ENCODE data around the gene CHST11. TPM values are rescaled to one million over a fixed set of nuclear protein-coding genes. Genes with fewer than 3 reads are reported as not detected.

CHST11 gene
- total RNA-seq, 1 donor from 2014 or later = 3.9 TPM

DNA sequence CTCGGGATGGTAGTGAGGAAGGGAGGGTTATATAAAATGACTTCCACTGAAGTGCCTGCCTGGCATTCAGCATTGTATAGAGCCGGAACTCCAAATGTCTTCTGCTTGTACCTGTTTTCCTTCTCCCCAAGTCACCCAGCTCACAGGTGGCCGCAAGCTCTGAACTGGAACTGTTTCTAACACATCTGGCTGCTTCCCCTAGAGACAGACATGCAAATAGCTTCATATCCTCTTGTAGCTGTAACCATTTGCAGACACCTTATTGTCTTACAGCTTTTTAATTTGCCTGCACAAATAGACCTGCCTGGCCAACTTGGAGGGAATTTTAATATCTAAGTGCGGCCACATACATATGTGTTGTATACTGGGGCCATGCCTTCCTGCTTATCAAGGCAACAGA, 126.0 kb downstream of the CHST11 start:
- DNase-seq (ENCODE audit: low read depth, low spot score) = no peak

GRCh38 chr12:104583301-104583700, 126.6 kb downstream of the CHST11 start:
- no peak for DNase-seq (ENCODE audit: low read depth, low spot score)

DNA sequence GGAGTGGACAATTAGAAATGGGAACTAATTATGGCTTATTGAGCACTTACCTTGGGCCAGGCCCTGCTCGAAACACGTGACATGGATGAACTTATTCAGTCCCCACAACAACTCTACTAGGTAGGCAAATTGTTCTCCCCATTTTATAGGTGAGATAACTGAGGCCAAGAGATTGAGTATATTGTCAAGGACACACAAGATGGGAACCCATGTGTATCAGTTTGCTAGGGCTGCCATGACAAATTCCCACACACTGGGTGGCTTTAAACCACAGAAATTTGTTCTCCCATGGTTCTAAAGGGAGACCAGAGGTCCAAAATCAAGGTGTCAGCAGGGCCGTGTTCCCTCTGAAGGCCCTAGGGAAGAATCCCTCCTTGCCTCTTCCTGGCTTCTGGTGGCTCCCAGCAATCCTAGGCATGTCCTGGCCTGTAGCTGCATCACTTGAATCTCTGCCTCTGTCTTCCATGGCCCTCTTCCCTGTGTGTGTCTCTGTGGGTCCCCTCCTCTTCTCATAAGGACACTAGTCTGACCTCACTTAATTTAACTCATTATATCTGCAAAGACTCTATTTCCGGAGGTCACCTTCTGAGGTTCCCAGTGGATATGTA, 128.8 kb downstream of the CHST11 start:
- no peak for DNase-seq (ENCODE audit: low read depth, low spot score)

- no peak for DNase-seq (ENCODE audit: low read depth, low spot score)
Observed at GRCh38 chr12:104586351-104586919, 129.7 kb downstream of the CHST11 start.

DNA sequence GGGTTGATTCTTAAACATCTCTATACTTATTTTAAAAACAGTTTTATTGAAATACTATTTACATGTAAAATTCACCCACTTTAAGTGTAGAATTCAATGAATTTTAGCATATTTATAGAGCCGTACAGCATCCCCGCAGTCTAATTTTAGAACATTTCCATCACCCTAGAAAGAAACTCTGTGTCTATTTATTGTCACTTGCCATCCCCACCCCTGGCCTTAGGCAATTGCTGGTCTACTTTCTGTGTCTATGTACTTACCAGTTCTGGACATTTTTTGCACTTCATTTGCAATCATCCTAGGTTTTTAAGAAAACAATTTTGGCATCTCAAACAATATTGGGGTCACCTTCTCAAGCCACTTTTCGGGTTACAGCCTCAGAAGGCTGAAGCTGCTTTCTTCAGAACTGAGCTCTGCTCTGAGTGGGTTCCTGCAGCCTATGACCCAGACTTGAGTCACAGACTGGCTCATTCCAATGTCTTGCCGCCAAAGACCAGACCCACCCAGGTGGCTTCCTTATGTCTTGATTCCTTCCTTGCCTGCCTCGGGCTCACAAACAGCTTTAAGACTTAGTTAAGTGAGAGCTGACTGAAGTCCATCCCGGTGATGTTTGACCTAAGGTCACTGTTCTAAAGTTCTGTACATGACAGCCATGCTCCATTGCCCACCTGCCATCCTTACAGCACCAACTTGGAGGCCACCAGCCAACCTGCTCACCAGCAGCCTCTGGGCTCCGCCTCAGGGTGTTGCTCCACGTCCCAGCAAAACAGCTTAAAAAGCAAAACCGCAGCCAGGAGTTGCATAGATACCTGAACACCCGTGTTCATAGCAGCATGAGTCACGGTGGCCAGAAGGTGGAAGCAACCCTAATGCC, 131.5 kb downstream of the CHST11 start:
- DNase-seq (ENCODE audit: low read depth, low spot score) = no peak

DNA sequence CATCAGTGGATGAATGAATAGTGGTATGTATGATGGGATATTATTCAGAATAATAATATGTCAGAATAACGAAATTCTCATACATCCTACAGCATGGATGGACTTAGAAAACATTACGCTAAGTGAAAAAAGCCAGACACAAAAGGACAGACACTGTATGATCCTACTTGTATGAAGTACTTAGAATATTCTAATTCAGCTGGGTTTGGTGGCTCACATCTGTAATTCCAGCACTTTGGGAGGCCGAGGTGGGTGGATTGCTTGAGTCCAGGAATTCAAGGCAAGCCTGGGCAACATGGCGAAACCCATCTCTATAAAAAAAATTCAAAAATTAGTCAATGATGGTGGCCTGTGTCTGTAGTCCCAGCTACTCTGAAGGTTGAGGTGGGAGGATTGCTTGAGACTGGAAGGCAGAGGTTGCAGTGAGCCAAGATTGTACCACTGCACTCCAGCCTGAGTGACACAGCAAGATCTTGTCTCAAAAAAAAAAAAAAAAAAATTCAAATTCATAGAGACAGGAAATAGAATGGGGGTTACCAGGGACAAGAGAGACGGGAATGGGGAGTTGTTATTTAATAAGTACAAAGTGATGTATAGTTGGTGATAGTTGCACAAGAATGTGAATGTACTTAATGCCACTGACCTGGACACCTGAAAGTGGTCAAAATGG, 132.3 kb downstream of the CHST11 start:
- DNase-seq (ENCODE audit: low read depth, low spot score) = no peak

DNA sequence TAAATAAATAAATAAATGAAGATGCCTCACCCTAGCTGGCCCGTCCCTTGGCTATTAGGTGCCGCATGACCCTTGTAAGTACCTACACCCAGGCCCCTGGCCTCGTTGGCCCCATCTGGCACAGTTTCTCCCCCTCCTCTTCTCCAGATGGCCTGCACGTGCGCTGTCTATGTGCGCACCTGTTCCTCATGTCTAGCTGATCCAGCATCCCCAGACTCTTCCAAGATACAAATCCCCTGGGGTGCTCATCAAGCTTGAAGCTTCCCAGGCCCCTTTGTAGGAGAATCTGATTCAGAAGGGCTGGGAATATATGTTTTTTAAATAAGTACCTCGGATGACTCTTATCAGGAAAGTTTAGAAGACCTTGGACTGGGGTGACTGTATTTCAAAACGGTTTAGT, 133.3 kb downstream of the CHST11 start:
- no peak for DNase-seq (ENCODE audit: low read depth, low spot score)

- DNase-seq (ENCODE audit: low read depth, low spot score) = no peak
Observed at GRCh38 chr12:104591257-104591885, 134.6 kb downstream of the CHST11 start.

DNA sequence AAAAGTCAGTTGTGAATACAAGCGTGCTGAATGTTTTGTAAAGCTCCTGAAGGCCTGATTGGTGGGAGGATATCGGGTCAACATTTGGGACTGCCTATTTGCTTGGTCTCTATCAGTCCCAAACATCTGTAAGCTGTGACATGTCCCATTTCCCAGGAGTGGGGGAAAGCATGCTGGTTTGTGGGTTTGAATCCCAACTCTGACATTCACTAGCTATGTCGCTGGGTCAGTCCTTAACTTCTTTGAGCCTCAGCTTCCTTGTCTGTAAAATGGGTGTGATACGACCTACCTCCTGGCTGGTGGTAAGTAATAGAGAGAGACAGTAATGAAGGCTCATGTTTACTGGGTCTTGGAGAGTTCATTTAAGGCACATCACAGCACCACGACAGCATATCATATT, 136.7 kb downstream of the CHST11 start:
- DNase-seq (ENCODE audit: low read depth, low spot score) = no peak

DNA sequence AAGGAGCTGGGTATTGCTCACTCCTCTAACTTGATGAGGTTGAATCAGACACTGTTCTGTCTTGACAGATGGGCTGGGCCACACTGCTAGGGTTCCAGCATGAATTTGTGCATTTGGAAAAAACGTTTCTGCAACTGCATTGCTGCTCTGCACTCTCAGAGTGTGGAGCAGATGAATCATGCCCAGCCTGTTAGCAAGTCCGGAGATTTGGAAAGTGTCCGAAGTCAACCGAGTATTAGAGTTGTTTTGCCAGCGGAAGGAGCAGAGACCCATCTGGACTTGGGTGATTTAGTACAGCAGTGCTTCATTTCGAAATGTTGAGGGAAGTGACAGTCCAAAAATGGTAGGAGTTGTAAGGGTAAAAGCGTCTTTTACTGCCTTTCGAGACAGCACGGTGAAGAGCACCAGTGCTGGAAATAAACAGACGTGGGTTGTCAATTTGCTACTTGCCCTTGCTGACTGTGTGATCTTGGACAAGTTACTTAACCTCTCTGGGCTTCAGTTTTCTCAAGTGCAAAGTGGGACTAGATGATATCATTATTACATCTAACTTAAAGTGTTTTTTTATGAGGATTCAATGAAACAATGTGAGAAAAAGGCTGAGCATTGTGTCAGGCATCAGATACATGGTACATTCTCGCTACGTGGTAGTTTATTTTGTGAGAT, 139.5 kb downstream of the CHST11 start:
- no peak for DNase-seq (ENCODE audit: low read depth, low spot score)

- no peak for DNase-seq (ENCODE audit: low read depth, low spot score)
Observed at GRCh38 chr12:104596898-104597843, 140.4 kb downstream of the CHST11 start.

- no peak for DNase-seq (ENCODE audit: low read depth, low spot score)
Observed at GRCh38 chr12:104598342-104599271, 141.9 kb downstream of the CHST11 start.

DNA sequence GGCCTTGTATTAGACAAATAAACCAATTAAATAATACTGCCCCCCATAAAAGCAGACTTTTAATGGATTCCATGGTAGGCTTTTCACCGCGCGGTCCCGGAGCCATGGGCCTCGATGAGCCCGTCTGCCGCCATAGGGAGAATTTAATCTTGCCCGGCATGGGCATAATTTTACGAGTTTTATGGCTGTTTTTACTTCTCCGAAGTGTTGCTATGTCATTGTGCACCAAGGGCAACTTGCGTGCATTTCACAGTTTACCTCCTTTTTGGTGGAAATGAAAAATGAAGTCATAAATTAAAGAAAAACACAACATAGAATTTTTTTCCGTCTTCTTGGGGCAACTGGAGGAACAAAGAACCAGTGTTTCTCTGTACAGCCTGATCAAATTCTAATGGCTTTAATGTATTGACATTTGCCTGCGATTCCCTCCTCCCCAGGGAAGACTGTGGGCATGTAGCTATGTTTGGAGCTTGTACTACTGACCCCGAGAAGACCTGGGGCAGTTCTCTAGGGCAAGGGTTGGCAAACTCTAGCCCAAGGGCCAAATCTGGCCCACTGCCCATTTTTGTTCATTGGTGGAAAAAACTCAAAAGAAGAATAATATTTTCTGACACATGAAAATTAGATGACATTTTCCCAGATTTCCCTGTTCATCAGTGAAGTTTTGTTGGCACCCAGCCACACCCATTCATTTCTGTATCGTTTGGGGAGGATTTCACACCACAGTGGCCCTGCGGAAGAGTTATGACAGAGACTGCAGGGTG, 142.7 kb downstream of the CHST11 start:
- no peak for DNase-seq (ENCODE audit: low read depth, low spot score)

GRCh38 chr12:104600036-104600712, 143.4 kb downstream of the CHST11 start:
- no peak for DNase-seq (ENCODE audit: low read depth, low spot score)

- DNase-seq (ENCODE audit: low read depth, low spot score) = no peak
Observed at GRCh38 chr12:104600790-104601739, 144.3 kb downstream of the CHST11 start.

GRCh38 chr12:104602406-104602805, 145.7 kb downstream of the CHST11 start:
- no peak for DNase-seq (ENCODE audit: low read depth, low spot score)

Data from pulmonary artery endothelial cell (primary cell).